Measurements from ENCODE around the gene SIK2.

The SIK2 gene

GRCh38 chr11:111660822-111661221 lies 58.6 kb downstream of the SIK2 start:
- no peak for DNase-seq

- no peak for DNase-seq
Measured at GRCh38 chr11:111663820-111664219, 61.6 kb downstream of the SIK2 start.

GRCh38 chr11:111665777-111666176 lies 63.5 kb downstream of the SIK2 start:
- no peak for DNase-seq

- no peak for DNase-seq
Measured at GRCh38 chr11:111668980-111669379, 66.7 kb downstream of the SIK2 start.

- DNase-seq: no peak
Measured at GRCh38 chr11:111671383-111671782, 69.1 kb downstream of the SIK2 start.

GRCh38 chr11:111672949-111673348 lies 70.7 kb downstream of the SIK2 start:
- no peak for DNase-seq

GRCh38 chr11:111674941-111675340 lies 72.7 kb downstream of the SIK2 start:
- DNase-seq: no peak

- no peak for DNase-seq
Measured at GRCh38 chr11:111675891-111676290, 73.6 kb downstream of the SIK2 start.

- no peak for DNase-seq
Measured at GRCh38 chr11:111676878-111677585, 74.8 kb downstream of the SIK2 start.

GRCh38 chr11:111680486-111681175 lies 78.4 kb downstream of the SIK2 start:
- DNase-seq: no peak

GRCh38 chr11:111683806-111684205 lies 81.6 kb downstream of the SIK2 start:
- DNase-seq: no peak

GRCh38 chr11:111684251-111684650 lies 82.0 kb downstream of the SIK2 start:
- no peak for DNase-seq

GRCh38 chr11:111688013-111688412 lies 85.8 kb downstream of the SIK2 start:
- no peak for DNase-seq

GRCh38 chr11:111691176-111691575 lies 88.9 kb downstream of the SIK2 start:
- no peak for DNase-seq

GRCh38 chr11:111691741-111692140 lies 89.5 kb downstream of the SIK2 start:
- DNase-seq: no peak

- DNase-seq: no peak
Measured at GRCh38 chr11:111693224-111693937, 91.1 kb downstream of the SIK2 start.

- no peak for DNase-seq
Measured at GRCh38 chr11:111694851-111695250, 92.6 kb downstream of the SIK2 start.

- no peak for DNase-seq
Measured at GRCh38 chr11:111696556-111696955, 94.3 kb downstream of the SIK2 start.

GRCh38 chr11:111697933-111698371 lies 95.7 kb downstream of the SIK2 start:
- DNase-seq: no peak

GRCh38 chr11:111698852-111699559 lies 96.8 kb downstream of the SIK2 start:
- DNase-seq: no peak

GRCh38 chr11:111699579-111700156 lies 97.4 kb downstream of the SIK2 start:
- no peak for DNase-seq

- no peak for DNase-seq
Measured at GRCh38 chr11:111700162-111700561, 97.9 kb downstream of the SIK2 start.

- no peak for DNase-seq
Measured at GRCh38 chr11:111702623-111703022, 100.4 kb downstream of the SIK2 start.

All from amniotic stem cell (primary cell).